Endothelial cell of umbilical vein (primary cell): ENCODE data around the gene TBC1D16. TPM values are rescaled to one million over a fixed set of nuclear protein-coding genes. Genes with fewer than 3 reads are reported as not detected.

Source experiments
- BruUV-seq: library from RNA; stranded (reverse); fragments of 400-500 nt; replicated peaks from 2 replicates; lab custom pipeline; 2021; lab: Mats Ljungman, UMichigan
- CTCF ChIA-PET: fragments of 300-600, 350-600 bp; sonication (Branson Sonifier 250); formaldehyde crosslinking; loops from one replicate; lab custom pipeline; 2021; ENCODE audit warnings: antibody characterized with exemption, inconsistent platforms; lab: Charles Lee
- POLR2A ChIA-PET: fragments of 300-600, 350-600 bp; sonication (Branson Sonifier 250); formaldehyde crosslinking; loops from one replicate; lab custom pipeline; 2021; ENCODE audit warnings: antibody characterized with exemption, inconsistent platforms; lab: Charles Lee
- DNase-seq: peaks from one replicate; pipeline ENCODE4 v3.0.0-alpha.2; 2011; ENCODE audit warnings: low read depth, low spot score
- FAIRE-seq: peaks from 2 replicates; lab custom pipeline; 2011; peaks lifted over from hg19 to GRCh38; lab: Jason Lieb, UNC
- H2AFZ ChIP-seq: 2 replicates; pipeline ENCODE4 v1.6.0; 2012; ENCODE audit warnings: low read depth, low read length, control low read depth, inconsistent platforms
- H3K27ac ChIP-seq: 2 replicates; pipeline ENCODE4 v1.5.1; 2011; ENCODE audit warnings: low read depth, mild to moderate bottlenecking, control low read depth, low read length, moderate library complexity; ENCODE audit not compliant: insufficient read depth
- H3K27me3 ChIP-seq, 2 experiments: 2 replicates each; pipeline versions ENCODE4 v1.6.0 to v1.6.1; 2011; ENCODE audit warnings: low read length in 2 of 2, mixed read lengths in 1 of 2; ENCODE audit not compliant: control insufficient read depth in 2 of 2, insufficient read depth in 2 of 2
- H3K36me3 ChIP-seq, 2 experiments: 2 replicates in 1 of 2; 3 replicates in 1 of 2; pipeline ENCODE4 v1.5.1; 2011; ENCODE audit warnings: low read length in 2 of 2, mild to moderate bottlenecking in 1 of 2, moderate library complexity in 1 of 2; ENCODE audit not compliant: control insufficient read depth in 2 of 2, insufficient read depth in 2 of 2; ENCODE audit errors: extremely low read depth in 1 of 2
- H3K4me1 ChIP-seq: 3 replicates; pipeline ENCODE4 v1.5.1; 2011; ENCODE audit warnings: mild to moderate bottlenecking, low read length; ENCODE audit not compliant: control insufficient read depth, insufficient read depth; ENCODE audit errors: extremely low read depth
- H3K4me2 ChIP-seq: 2 replicates; pipeline ENCODE4 v1.6.1; 2011; ENCODE audit warnings: low read length, control low read depth, mixed read lengths; ENCODE audit not compliant: insufficient read depth
- H3K4me3 ChIP-seq, 3 experiments: fragments of 200-600 bp in 1 of 3; sonication (generic), shearing (Covaris generic) in 1 of 3; replicated peaks in 1 of 3; 2 replicates each; pipeline ENCODE4 v1.5.1; 2011 to 2016; ENCODE audit warnings: control low read depth in 3 of 3, low read length in 3 of 3, mild to moderate bottlenecking in 2 of 3, inconsistent platforms in 1 of 3, low read depth in 1 of 3, moderate library complexity in 1 of 3; ENCODE audit not compliant: insufficient read depth in 1 of 3
- H3K79me2 ChIP-seq: 2 replicates; pipeline ENCODE4 v1.6.0; 2012; ENCODE audit warnings: low read length, inconsistent platforms; ENCODE audit not compliant: control insufficient read depth, insufficient read depth
- H3K9ac ChIP-seq: replicated peaks from 2 replicates; pipeline ENCODE3; 2011; ENCODE audit warnings: low read length, control low read depth; ENCODE audit not compliant: insufficient read depth; ENCODE audit errors: extremely low read depth
- H3K9me1 ChIP-seq: replicated peaks from 3 replicates; pipeline ENCODE4 v1.6.0; 2011; ENCODE audit warnings: mild to moderate bottlenecking, low read length; ENCODE audit not compliant: control insufficient read depth, insufficient read depth; ENCODE audit errors: extremely low read depth
- H3K9me3 ChIP-seq: replicated peaks from 2 replicates; pipeline ENCODE4 v1.5.1; 2012; ENCODE audit warnings: low read length, inconsistent platforms; ENCODE audit not compliant: control insufficient read depth, insufficient read depth
- H4K20me1 ChIP-seq: replicated peaks from 2 replicates; pipeline ENCODE3; 2011; ENCODE audit warnings: mild to moderate bottlenecking, low read length; ENCODE audit not compliant: control insufficient read depth, insufficient read depth; ENCODE audit errors: extremely low read depth
- EZH2 ChIP-seq: IDR thresholded peaks from 2 replicates; pipeline ENCODE4 v1.6.1; 2012; ENCODE audit warnings: borderline replicate concordance, low read depth, mild to moderate bottlenecking, moderate library complexity, low read length, inconsistent platforms; ENCODE audit not compliant: severe bottlenecking
- FOS ChIP-seq: IDR thresholded peaks from 2 replicates; pipeline ENCODE4 v1.6.1; 2011; ENCODE audit warnings: mild to moderate bottlenecking, low read length, moderate library complexity, borderline replicate concordance; ENCODE audit not compliant: insufficient read depth
- JUN ChIP-seq: IDR thresholded peaks from 2 replicates; pipeline ENCODE4 v1.6.1; 2011; ENCODE audit warnings: borderline replicate concordance, low read depth; ENCODE audit not compliant: insufficient read length, insufficient read depth
- POLR2AphosphoS5 ChIP-seq: IDR thresholded peaks from 2 replicates; pipeline ENCODE4 v1.6.1; 2012; ENCODE audit warnings: low read depth, mild to moderate bottlenecking, control low read depth, low read length, moderate library complexity; ENCODE audit not compliant: insufficient read depth
- dilution Hi-C: fragments of 300-500 bp; cut with MboI; formaldehyde crosslinking; loops from one replicate; pipeline ENCODE4 v1.15.0; 2019; ENCODE audit warnings: low sequenced_read_pairs; ENCODE audit not compliant: extremely low pct_ligation_motif_present
- intact Hi-C: fragments of 100-400 bp; cut with micrococcal nuclease; formaldehyde crosslinking; loops from one replicate; pipeline ENCODE4 v1.10.0; 2022
- polyA plus RNA-seq, 4 experiments: library from polyadenylated mRNA; depleted of rRNA in 3 of 4; stranded (reverse) in 3 of 4; unstranded in 1 of 4; fragments of >200 nt; gene quantifications; 2 replicates each; pipeline versions ENCODE4 v1.2.1 to v1.2.3, GENCODE V29; 2011 to 2012; ENCODE audit warnings: missing spikeins in 1 of 4
- total RNA-seq: library from RNA; stranded (reverse); gene quantifications from 2 replicates; pipeline ENCODE4 v1.2.3, GENCODE V29; 2021

The TBC1D16 gene
- total and polyA plus RNA-seq, 2 donors (not counting 3 experiments of a cell fraction or from before 2014, with no cell fraction given), result 12.9 to 48.6 TPM

GRCh38 chr17:79883202-79883601 is 152.5 kb downstream of the TBC1D16 start:
- ChIA-PET POLR2A (no interaction called here), CTCF (interaction anchor here (1.1 to 1.8 kb wide), 3 partner anchors 11 to 34 kb away, joined by 3 to 6 read pairs (median 5); no protein-coding TSS in a partner anchor)
- no peaks in the 10 kb centered on the region for H3K79me2 ChIP-seq
- H2AFZ ChIP-seq, result no peak overlapping the region
- FAIRE-seq (no peak), DNase-seq (no peak)
- no peak overlapping the region for H3K4me2 ChIP-seq
- TF ChIP-seq EZH2 (no peak), FOS (no peak), JUN (no peak), POLR2AphosphoS5 (no peak)
- intact Hi-C loops, result no loop called here
- H3K36me3 ChIP-seq, result no peaks in the 10 kb centered on the region
- H3K9me3 ChIP-seq, result no peaks in the 10 kb centered on the region
- H3K27ac ChIP-seq, result no peak overlapping the region
- no peaks in the 10 kb centered on the region for H4K20me1 ChIP-seq
- H3K4me3 ChIP-seq, result no peak overlapping the region
- H3K4me1 ChIP-seq, result no peaks in the 10 kb centered on the region
- BruUV-seq, result no TSS peak
- no peak overlapping the region for H3K9ac ChIP-seq
- H3K27me3 ChIP-seq, result peaks cover 0 to 3% of the 10 kb centered on the region in 2 experiments
- H3K9me1 ChIP-seq, result no peaks in the 10 kb centered on the region
- dilution Hi-C loops, result no loop called here

Other genes starting within 250 kb of the TBC1D16 start
- 3.1 TPM in 2 replicates for gene CBX8, start 238.8 kb downstream of the TBC1D16 start, total RNA-seq
- 0.49 and 0.69 TPM in 2 replicates for gene CBX8, start 238.8 kb downstream of the TBC1D16 start, polyA plus RNA-seq
- gene CBX4, start 196.4 kb downstream of the TBC1D16 start, total RNA-seq, result 12.3 TPM in 2 replicates
- 7.0 and 9.3 TPM in 2 replicates for gene CBX4, start 196.4 kb downstream of the TBC1D16 start, polyA plus RNA-seq
- gene CCDC40, start 770 bp upstream of the TBC1D16 start, total RNA-seq, result 4.1 and 5.5 TPM in 2 replicates
- gene CCDC40, start 770 bp upstream of the TBC1D16 start, polyA plus RNA-seq, result 1.1 and 1.4 TPM in 2 replicates
- 45.9 and 49.7 TPM in 2 replicates for gene GAA, start 65.7 kb upstream of the TBC1D16 start, total RNA-seq
- 26.3 and 29.8 TPM in 2 replicates for gene GAA, start 65.7 kb upstream of the TBC1D16 start, polyA plus RNA-seq
- gene EIF4A3, start 111.3 kb upstream of the TBC1D16 start, total RNA-seq, result 90.4 and 93.8 TPM in 2 replicates
- gene EIF4A3, start 111.3 kb upstream of the TBC1D16 start, polyA plus RNA-seq, result 80.3 and 94.5 TPM in 2 replicates
- not detected in 2 replicates for gene CARD14, start 134.2 kb upstream of the TBC1D16 start, total RNA-seq
- not detected in 2 replicates for gene CARD14, start 134.2 kb upstream of the TBC1D16 start, polyA plus RNA-seq
- 66.0 and 81.4 TPM in 2 replicates for gene SGSH, start 184.5 kb upstream of the TBC1D16 start, total RNA-seq
- 191 and 217 TPM in 2 replicates for gene SGSH, start 184.5 kb upstream of the TBC1D16 start, polyA plus RNA-seq
- 21.2 and 25.2 TPM in 2 replicates for gene SLC26A11, start 184.6 kb upstream of the TBC1D16 start, total RNA-seq
- gene SLC26A11, start 184.6 kb upstream of the TBC1D16 start, polyA plus RNA-seq, result 33.0 and 36.7 TPM in 2 replicates
- gene RNF213, start 225.0 kb upstream of the TBC1D16 start, total RNA-seq, result 108 and 116 TPM in 2 replicates
- gene RNF213, start 225.0 kb upstream of the TBC1D16 start, polyA plus RNA-seq, result 36.5 and 39.0 TPM in 2 replicates